Measurements from ENCODE around the gene OTOS.

DNA sequence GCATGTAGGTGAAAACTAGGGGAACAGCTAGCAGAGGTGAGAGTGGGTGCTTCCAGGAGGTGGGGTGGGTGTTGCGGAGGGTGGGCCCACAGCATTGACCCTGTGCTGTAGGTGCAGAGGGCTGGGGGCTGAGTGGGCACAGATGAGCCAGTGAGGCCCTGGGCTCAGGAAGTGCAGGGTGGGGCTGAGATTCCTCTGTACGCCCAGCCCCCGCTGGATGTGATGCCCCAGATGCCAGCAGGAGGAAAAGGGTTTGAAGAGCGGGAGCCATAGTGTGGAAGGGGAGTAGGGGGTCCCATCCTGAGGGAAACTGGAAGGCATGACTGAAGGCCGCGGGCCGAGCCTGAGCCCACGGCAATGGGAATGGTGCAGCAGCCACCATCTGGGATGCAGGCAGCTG is 14.1 kb upstream of the OTOS start:
- TF ChIP-seq CTCF (IDR thresholded peaks at IDR 0.05) = no peak
- TF ChIP-seq EZH2 (IDR thresholded peaks at IDR 0.05; ENCODE audit: borderline replicate concordance, insufficient read depth, low read depth, low read length, poor library complexity, severe bottlenecking) = no peak
